ENCODE data around the gene SP3.

The SP3 gene

GRCh38 chr2:173869244-173870229 lies 95.6 kb downstream of the SP3 start:
- Histone ChIP-seq H3K27ac (no peak overlapping the region), H3K4me3 (no peak overlapping the region)
- TF ChIP-seq, protein P1, sequence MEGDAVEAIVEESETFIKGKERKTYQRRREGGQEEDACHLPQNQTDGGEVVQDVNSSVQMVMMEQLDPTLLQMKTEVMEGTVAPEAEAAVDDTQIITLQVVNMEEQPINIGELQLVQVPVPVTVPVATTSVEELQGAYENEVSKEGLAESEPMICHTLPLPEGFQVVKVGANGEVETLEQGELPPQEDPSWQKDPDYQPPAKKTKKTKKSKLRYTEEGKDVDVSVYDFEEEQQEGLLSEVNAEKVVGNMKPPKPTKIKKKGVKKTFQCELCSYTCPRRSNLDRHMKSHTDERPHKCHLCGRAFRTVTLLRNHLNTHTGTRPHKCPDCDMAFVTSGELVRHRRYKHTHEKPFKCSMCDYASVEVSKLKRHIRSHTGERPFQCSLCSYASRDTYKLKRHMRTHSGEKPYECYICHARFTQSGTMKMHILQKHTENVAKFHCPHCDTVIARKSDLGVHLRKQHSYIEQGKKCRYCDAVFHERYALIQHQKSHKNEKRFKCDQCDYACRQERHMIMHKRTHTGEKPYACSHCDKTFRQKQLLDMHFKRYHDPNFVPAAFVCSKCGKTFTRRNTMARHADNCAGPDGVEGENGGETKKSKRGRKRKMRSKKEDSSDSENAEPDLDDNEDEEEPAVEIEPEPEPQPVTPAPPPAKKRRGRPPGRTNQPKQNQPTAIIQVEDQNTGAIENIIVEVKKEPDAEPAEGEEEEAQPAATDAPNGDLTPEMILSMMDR (IDR thresholded peaks at IDR 0.05): no peak
- DNase-seq (ENCODE audit: low spot score): no peak

DNA sequence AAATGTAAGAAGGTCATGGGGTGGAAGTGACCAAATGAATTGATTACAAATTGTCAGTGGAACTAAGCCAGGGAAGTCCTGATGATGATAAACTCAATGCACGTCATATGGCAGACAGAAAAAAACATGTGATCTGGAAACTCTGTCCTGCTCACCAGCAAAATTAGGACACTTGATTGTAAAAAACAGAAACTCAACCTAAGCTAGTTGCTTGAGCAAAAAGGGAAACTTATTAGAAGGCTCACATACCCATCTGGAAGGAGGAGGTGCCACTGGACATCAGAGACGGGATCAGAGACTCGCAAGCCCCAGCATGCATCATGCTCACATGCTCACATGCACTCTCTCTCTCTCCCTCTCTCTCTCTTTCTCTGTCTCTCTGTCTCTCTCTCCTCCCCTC lies 96.8 kb downstream of the SP3 start:
- no peak overlapping the region for H3K4me3 ChIP-seq
- TF ChIP-seq, protein P1 (IDR thresholded peaks at IDR 0.05): no peak
- no peak overlapping the region for H3K27ac ChIP-seq
- no peak for DNase-seq (ENCODE audit: low spot score)

- TF ChIP-seq, protein P1 (IDR thresholded peaks at IDR 0.05): no peak
- DNase-seq (ENCODE audit: low spot score): no peak
- Histone ChIP-seq H3K27ac (no peak overlapping the region), H3K4me3 (no peak overlapping the region)
Measured at GRCh38 chr2:173866874-173867618, 98.1 kb downstream of the SP3 start.

- no peak overlapping the region for H3K27ac ChIP-seq
- TF ChIP-seq, protein P1 (IDR thresholded peaks at IDR 0.05): no peak
- no peak for DNase-seq (ENCODE audit: low spot score)
- no peak overlapping the region for H3K4me3 ChIP-seq
Measured at GRCh38 chr2:173865971-173866873, 99.0 kb downstream of the SP3 start.

DNA sequence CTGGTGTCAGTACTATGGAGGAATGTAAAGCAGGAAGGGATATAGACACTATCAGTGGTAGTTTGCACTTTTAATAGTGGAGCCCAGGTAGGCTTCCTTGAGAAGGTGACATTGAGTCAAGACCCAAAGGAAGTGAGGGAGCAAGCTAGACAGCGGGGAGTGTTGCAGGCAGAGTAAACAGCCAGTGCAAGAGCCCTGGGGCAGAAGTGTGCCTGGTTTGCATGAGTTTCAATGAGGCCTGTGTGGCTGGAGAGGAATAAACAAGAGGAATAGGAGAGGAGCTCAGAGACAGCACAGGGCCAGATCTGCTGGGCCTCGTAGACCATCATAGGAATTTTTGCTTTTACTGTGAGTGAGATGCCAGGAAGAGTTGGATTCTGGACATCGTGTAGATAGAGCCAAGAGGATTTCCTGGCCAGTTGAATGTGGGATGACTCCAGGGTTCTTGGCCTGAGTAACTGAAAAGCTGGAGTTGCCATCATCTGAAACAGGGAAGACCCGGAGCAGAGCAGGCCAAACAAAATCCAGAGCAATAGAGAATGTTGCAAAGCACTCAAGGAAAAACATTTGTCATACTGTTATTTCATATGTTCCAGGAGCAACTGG lies 102.5 kb downstream of the SP3 start:
- Histone ChIP-seq H3K4me3 (no peak overlapping the region), H3K27ac (no peak overlapping the region)
- no peak for DNase-seq (ENCODE audit: low spot score)
- TF ChIP-seq, protein P1 (IDR thresholded peaks at IDR 0.05): no peak

DNA sequence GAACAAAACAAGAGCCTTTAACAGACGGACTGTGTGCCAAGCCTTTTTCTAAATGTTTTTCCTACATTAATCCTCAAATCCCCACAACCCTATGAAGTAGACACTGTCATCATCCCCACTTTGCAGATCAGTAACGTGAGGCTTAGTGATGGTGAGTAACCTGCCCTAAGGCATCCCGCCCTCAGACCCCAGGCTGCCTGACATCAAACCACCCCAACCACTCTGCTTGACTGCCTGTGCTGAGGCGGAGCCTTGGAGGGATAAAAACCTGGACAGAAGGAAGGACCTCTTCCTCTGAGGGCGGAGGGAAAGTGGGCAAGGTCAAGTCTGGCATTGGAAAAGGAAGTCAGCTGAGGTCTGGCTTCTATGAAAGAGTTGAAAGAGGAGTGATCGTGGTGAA lies 104.6 kb downstream of the SP3 start:
- TF ChIP-seq, protein P1 (IDR thresholded peaks at IDR 0.05): no peak

More for the DNA sequence above, 104.6 kb downstream of the SP3 start:
- H3K4me3 ChIP-seq: no peak overlapping the region
- no peak overlapping the region for H3K27ac ChIP-seq
- DNase-seq (ENCODE audit: low spot score): no peak

Measured in coronary artery (tissue), 2 donors.